H9 (cell line): Measurements from ENCODE around the gene EFNA3. TPM values are rescaled to one million over a fixed set of nuclear protein-coding genes. Genes with fewer than 3 reads are reported as not detected.
A peak's percentile ranks its signal among the peaks of the same experiment; 100 is the strongest.

Experiments used
- DNase-seq: peaks from one replicate; pipeline ENCODE4 v3.0.0-alpha.2; 2017
- H2AFZ ChIP-seq: one replicate; pipeline ENCODE4 v1.6.1; 2013; ENCODE audit warnings: mild to moderate bottlenecking, low read length, control low read depth, moderate library complexity
- H2AK5ac ChIP-seq: 2 replicates; pipeline ENCODE4 v1.6.1; 2013; ENCODE audit warnings: low read length, control low read depth, mixed read lengths; ENCODE audit not compliant: insufficient read length
- H2BK120ac ChIP-seq: one replicate; pipeline ENCODE4 v1.6.1; 2013; ENCODE audit warnings: low read depth, mild to moderate bottlenecking, low read length, control low read depth, inconsistent platforms; ENCODE audit not compliant: poor library complexity, severe bottlenecking
- H2BK12ac ChIP-seq: 2 replicates; pipeline ENCODE4 v1.6.1; 2013; ENCODE audit warnings: low read length, control low read depth, mixed read lengths, low read depth; ENCODE audit not compliant: insufficient read length
- H2BK15ac ChIP-seq: 2 replicates; pipeline ENCODE4 v1.6.1; 2013; ENCODE audit warnings: low read depth, low read length, control low read depth
- H2BK20ac ChIP-seq: one replicate; pipeline ENCODE4 v1.6.1; 2013; ENCODE audit warnings: low read depth, mild to moderate bottlenecking, low read length, control low read depth, inconsistent platforms; ENCODE audit not compliant: poor library complexity, severe bottlenecking
- H2BK5ac ChIP-seq: 2 replicates; pipeline ENCODE4 v1.6.1; 2013; ENCODE audit warnings: low read length, control low read depth, mixed read lengths; ENCODE audit not compliant: insufficient read length
- H3K14ac ChIP-seq: 2 replicates; pipeline ENCODE4 v1.6.1; 2013; ENCODE audit warnings: low read length, control low read depth; ENCODE audit not compliant: insufficient read depth
- H3K18ac ChIP-seq: 2 replicates; pipeline ENCODE4 v1.6.1; 2013; ENCODE audit warnings: low read depth, mild to moderate bottlenecking, mixed read lengths, low read length, control low read depth; ENCODE audit not compliant: insufficient read length
- H3K23ac ChIP-seq: 2 replicates; pipeline ENCODE4 v1.6.1; 2013; ENCODE audit warnings: low read length, control low read depth, mixed read lengths, low read depth; ENCODE audit not compliant: insufficient read length
- H3K23me2 ChIP-seq: 2 replicates; pipeline ENCODE4 v1.6.1; 2013; ENCODE audit warnings: low read depth, mild to moderate bottlenecking, mixed read lengths, low read length, control low read depth; ENCODE audit not compliant: insufficient read length, poor library complexity, severe bottlenecking
- H3K27ac ChIP-seq: 2 replicates; pipeline ENCODE4 v1.5.1; 2013; ENCODE audit warnings: low read length, control low read depth, mixed read lengths, low read depth; ENCODE audit not compliant: insufficient read length
- H3K27me3 ChIP-seq: 2 replicates; pipeline ENCODE4 v1.6.1; 2013; ENCODE audit warnings: low read length, control low read depth, inconsistent platforms; ENCODE audit not compliant: insufficient read depth
- H3K4ac ChIP-seq: 2 replicates; pipeline ENCODE4 v1.6.1; 2013; ENCODE audit warnings: low read depth, mild to moderate bottlenecking, control low read depth, inconsistent platforms, low read length, moderate library complexity
- H3K4me1 ChIP-seq: 2 replicates; pipeline ENCODE4 v1.6.1; 2013; ENCODE audit warnings: low read length, control low read depth, inconsistent platforms; ENCODE audit not compliant: insufficient read depth
- H3K4me2 ChIP-seq: 2 replicates; pipeline ENCODE4 v1.6.1; 2013; ENCODE audit warnings: low read length, control low read depth, mixed read lengths; ENCODE audit not compliant: insufficient read length, insufficient read depth
- H3K56ac ChIP-seq: 2 replicates; pipeline ENCODE4 v1.6.1; 2013; ENCODE audit warnings: low read depth, mild to moderate bottlenecking, mixed read lengths, low read length, control low read depth; ENCODE audit not compliant: insufficient read length
- H3K79me1 ChIP-seq: 2 replicates; pipeline ENCODE4 v1.6.1; 2013; ENCODE audit warnings: low read depth, mild to moderate bottlenecking, moderate library complexity, low read length, control low read depth, inconsistent platforms; ENCODE audit not compliant: insufficient read depth, poor library complexity, severe bottlenecking
- H3K79me2 ChIP-seq: 2 replicates; pipeline ENCODE4 v1.6.1; 2013; ENCODE audit warnings: low read length, control low read depth, inconsistent platforms; ENCODE audit not compliant: insufficient read depth
- H3K9ac ChIP-seq: 2 replicates; pipeline ENCODE4 v1.6.1; 2013; ENCODE audit warnings: low read length, control low read depth, mixed read lengths; ENCODE audit not compliant: insufficient read length; ENCODE audit errors: extremely low read depth
- H3K9me3 ChIP-seq: one replicate; pipeline ENCODE4 v1.6.1; 2013; ENCODE audit warnings: low read depth, low read length, inconsistent platforms; ENCODE audit not compliant: control insufficient read depth
- H3T11ph ChIP-seq: one replicate; pipeline ENCODE4 v1.6.1; 2013; ENCODE audit warnings: mild to moderate bottlenecking, low read length, control low read depth, inconsistent platforms
- H4K20me1 ChIP-seq: one replicate; pipeline ENCODE4 v1.6.1; 2013; ENCODE audit not compliant: control insufficient read depth, insufficient read length, insufficient read depth
- H4K5ac ChIP-seq: 2 replicates; pipeline ENCODE4 v1.6.1; 2013; ENCODE audit warnings: low read depth, mild to moderate bottlenecking, mixed read lengths, low read length, control low read depth; ENCODE audit not compliant: insufficient read length
- H4K8ac ChIP-seq: replicated peaks from 2 replicates; pipeline ENCODE4 v1.6.1; 2013; ENCODE audit warnings: low read length, control low read depth, mixed read lengths, low read depth; ENCODE audit not compliant: insufficient read length
- H4K91ac ChIP-seq: 2 replicates; pipeline ENCODE4 v1.6.1; 2013; ENCODE audit warnings: low read depth, mild to moderate bottlenecking, moderate library complexity, mixed read lengths, low read length, control low read depth; ENCODE audit not compliant: insufficient read length
- H3K27ac Mint-ChIP-seq, 3 experiments: 2 replicates in 2 of 3; 3 replicates in 1 of 3; pipeline ENCODE4 v1.8.0; 2020 to 2021; ENCODE audit warnings: mixed read lengths in 3 of 3, mild to moderate bottlenecking in 1 of 3, moderate library complexity in 1 of 3
- H3K27me3 Mint-ChIP-seq: 2 replicates; pipeline ENCODE4 v1.8.0; 2021; ENCODE audit warnings: low read depth, mild to moderate bottlenecking, moderate library complexity, mixed read lengths
- H3K36me3 Mint-ChIP-seq, 3 experiments: 2 replicates in 2 of 3; 3 replicates in 1 of 3; pipeline ENCODE4 v1.8.0; 2020 to 2021; ENCODE audit warnings: low read depth in 3 of 3, mixed read lengths in 3 of 3; ENCODE audit not compliant: insufficient read depth in 1 of 3
- H3K4me1 Mint-ChIP-seq, 2 experiments: 2 replicates each; pipeline ENCODE4 v1.8.0; 2020; ENCODE audit warnings: mixed read lengths in 2 of 2
- H3K4me3 Mint-ChIP-seq, 2 experiments: 2 replicates in 1 of 2; 3 replicates in 1 of 2; pipeline ENCODE4 v1.8.0; 2020 to 2021; ENCODE audit warnings: mild to moderate bottlenecking in 2 of 2, mixed read lengths in 2 of 2, moderate library complexity in 1 of 2
- H3K9me3 Mint-ChIP-seq, 2 experiments: 2 replicates in 1 of 2; 3 replicates in 1 of 2; pipeline ENCODE4 v1.8.0; 2020; ENCODE audit warnings: mild to moderate bottlenecking in 2 of 2, mixed read lengths in 2 of 2, moderate library complexity in 1 of 2
- CTCF ChIP-seq: fragments of 200-600 bp; sonication (generic); conservative IDR thresholded peaks from 3 replicates; pipeline ENCODE4 v1.8.0; 2021; ENCODE audit warnings: antibody characterized with exemption, mild to moderate bottlenecking
- WGBS: extraction: QIAGEN DNeasy Blood & Tissue Kit; methylation state at CpG from one replicate; pipeline ENCODE4 v1.1.7; 2013; ENCODE audit warnings: missing lambda C conversion rate, low lambda C conversion rate, mixed read lengths; ENCODE audit not compliant: insufficient read length; ENCODE audit errors: extremely low coverage; 5-methylcytosine and 5-hydroxymethylcytosine counted together
- total RNA-seq: library from RNA; stranded (reverse); gene quantifications from 2 replicates; pipeline ENCODE4 v1.2.1, GENCODE V29; 2021

Gene EFNA3
- total RNA-seq, 1 experiment from 2014 or later = 3.9 TPM

DNA sequence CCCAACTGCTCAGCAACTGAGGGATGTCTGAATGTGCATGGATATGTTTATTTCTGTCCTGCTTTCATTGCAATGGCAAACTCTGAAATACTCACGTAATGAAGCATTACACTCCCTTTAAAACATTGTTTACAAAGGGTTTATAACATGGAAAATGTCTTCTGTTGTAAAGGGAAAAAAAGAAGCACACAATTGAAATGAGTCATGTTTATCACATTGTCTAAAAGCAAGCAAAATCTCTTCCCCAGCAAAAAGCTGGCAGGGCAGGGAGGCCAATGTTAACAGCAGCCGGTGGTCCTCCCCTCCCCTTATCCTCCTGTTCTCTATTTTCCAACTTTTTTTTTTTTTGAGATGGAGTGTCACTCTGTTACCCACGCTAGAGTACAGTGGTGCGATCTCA, 45.2 kb downstream of the EFNA3 start:
- no peaks in the 10 kb centered on the region for H3K4me1 ChIP-seq
- no peaks in the 10 kb centered on the region for H3K9me3 ChIP-seq
- H2BK120ac ChIP-seq = no peak overlapping the region
- no peak overlapping the region for H3T11ph ChIP-seq
- no peak overlapping the region for H2BK15ac ChIP-seq
- H3K23ac ChIP-seq = no peak overlapping the region
- peaks cover 2% of the 10 kb centered on the region for H4K20me1 ChIP-seq
- H2AFZ ChIP-seq = no peak overlapping the region
- H3K4ac ChIP-seq = no peak overlapping the region
- peaks cover 34% of the 10 kb centered on the region; the same call in 1 of the 2 replicates for H3K27me3 ChIP-seq
- Mint-ChIP-seq H3K9me3 (no peaks in the 10 kb centered on the region; a peak in 1 of 5 replicates), H3K27me3 (peaks cover 93% of the 10 kb centered on the region), H3K4me1 (peaks cover 27 to 44% of the 10 kb centered on the region in 2 experiments), H3K4me3 (peak overlapping the region in 1 of 2 experiments; percentile 44; a peak in 1 of 5 replicates), H3K36me3 (no peaks in the 10 kb centered on the region; a peak in 1 of 7 replicates), H3K27ac (peak overlapping the region in 1 of 3 experiments; percentile 55; a peak in 1 of 7 replicates)
- H2BK5ac ChIP-seq = no peak overlapping the region
- H3K79me1 ChIP-seq = no peaks in the 10 kb centered on the region
- no peak overlapping the region for H4K8ac ChIP-seq
- H2AK5ac ChIP-seq = no peak overlapping the region
- peaks cover 19% of the 10 kb centered on the region for H3K23me2 ChIP-seq
- no peak overlapping the region for H3K18ac ChIP-seq
- no CpG with 5 or more reads among the region's 4 CpGs for WGBS
- H4K5ac ChIP-seq = no peak overlapping the region
- H3K14ac ChIP-seq = no peak overlapping the region
- H3K9ac ChIP-seq = no peak overlapping the region
- no peak for TF ChIP-seq CTCF
- no peak overlapping the region for H3K56ac ChIP-seq
- no peaks in the 10 kb centered on the region for H3K79me2 ChIP-seq
- DNase-seq = no peak
- no peak overlapping the region for H4K91ac ChIP-seq
- H2BK12ac ChIP-seq = no peak overlapping the region
- H2BK20ac ChIP-seq = no peak overlapping the region
- no peak overlapping the region for H3K4me2 ChIP-seq
- no peak overlapping the region for H3K27ac ChIP-seq
